Ishikawa (cell line): Measurements from ENCODE around the gene LIMCH1.

Source experiments
- CEBPB ChIP-seq: IDR thresholded peaks from 2 replicates; pipeline ENCODE4 v1.6.1; 2012
- CREB1 ChIP-seq: IDR thresholded peaks from 2 replicates; pipeline ENCODE4 v1.6.1; 2012; ENCODE audit warnings: low read depth
- EGR1 ChIP-seq: IDR thresholded peaks from 2 replicates; pipeline ENCODE4 v1.6.1; 2012
- EP300 ChIP-seq: IDR thresholded peaks from 2 replicates; pipeline ENCODE4 v1.6.1; 2012; ENCODE audit warnings: borderline replicate concordance
- FOXM1 ChIP-seq: IDR thresholded peaks from 2 replicates; pipeline ENCODE4 v1.6.1; 2012; ENCODE audit warnings: low read depth, borderline replicate concordance
- NFIC ChIP-seq: IDR thresholded peaks from 2 replicates; pipeline ENCODE4 v1.6.1; 2012
- RAD21 ChIP-seq: IDR thresholded peaks from 2 replicates; pipeline ENCODE4 v1.6.1; 2012; ENCODE audit warnings: low read depth
- TAF1 ChIP-seq: IDR thresholded peaks from 2 replicates; pipeline ENCODE4 v1.6.1; 2012; ENCODE audit warnings: low read depth, mild to moderate bottlenecking
- TCF12 ChIP-seq: IDR thresholded peaks from 2 replicates; pipeline ENCODE4 v1.6.1; 2012; ENCODE audit warnings: low read depth
- TEAD4 ChIP-seq: IDR thresholded peaks from 2 replicates; pipeline ENCODE4 v1.6.1; 2012
- YY1 ChIP-seq: IDR thresholded peaks from 2 replicates; pipeline ENCODE4 v1.6.1; 2012; ENCODE audit warnings: low read depth
- ZBTB7A ChIP-seq: IDR thresholded peaks from 2 replicates; pipeline ENCODE4 v1.6.1; 2012; ENCODE audit warnings: low read depth
- TF ChIP-seq, protein P1 (sequence below): IDR thresholded peaks from 2 replicates; pipeline ENCODE4 v1.6.1; 2012
- TF ChIP-seq, protein P2 (sequence below): IDR thresholded peaks from 2 replicates; pipeline ENCODE4 v1.6.1; 2012
- TF ChIP-seq, protein P3 (sequence below): IDR thresholded peaks from 2 replicates; pipeline ENCODE4 v1.6.1; 2012; ENCODE audit warnings: low read depth, mild to moderate bottlenecking

The LIMCH1 gene

DNA sequence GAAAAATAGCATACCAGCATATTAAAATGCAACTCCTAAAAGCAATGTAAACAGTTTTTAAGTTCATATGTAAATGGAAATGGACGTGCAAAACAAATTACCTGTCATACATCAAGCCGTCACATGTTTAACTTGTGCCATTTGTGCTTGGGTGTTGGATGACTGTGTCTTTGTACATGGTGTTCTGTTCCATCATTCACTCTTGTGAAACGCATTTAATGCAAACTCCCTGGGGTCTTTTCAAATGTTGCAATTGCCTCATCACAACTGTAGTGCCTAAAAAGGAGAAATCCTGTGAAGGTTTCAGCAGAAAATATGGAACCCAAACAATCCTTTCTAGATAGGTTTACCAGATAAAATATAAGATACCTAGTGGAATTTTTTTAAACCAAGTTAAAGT lies 158.2 kb downstream of the LIMCH1 start:
- no peak for TF ChIP-seq CEBPB
- TF ChIP-seq, protein P1, sequence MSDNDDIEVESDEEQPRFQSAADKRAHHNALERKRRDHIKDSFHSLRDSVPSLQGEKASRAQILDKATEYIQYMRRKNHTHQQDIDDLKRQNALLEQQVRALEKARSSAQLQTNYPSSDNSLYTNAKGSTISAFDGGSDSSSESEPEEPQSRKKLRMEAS: no peak
- TF ChIP-seq EP300: no peak
- no peak for TF ChIP-seq CREB1
- TF ChIP-seq YY1: no peak
- no peak for TF ChIP-seq TCF12
- TF ChIP-seq, protein P2, sequence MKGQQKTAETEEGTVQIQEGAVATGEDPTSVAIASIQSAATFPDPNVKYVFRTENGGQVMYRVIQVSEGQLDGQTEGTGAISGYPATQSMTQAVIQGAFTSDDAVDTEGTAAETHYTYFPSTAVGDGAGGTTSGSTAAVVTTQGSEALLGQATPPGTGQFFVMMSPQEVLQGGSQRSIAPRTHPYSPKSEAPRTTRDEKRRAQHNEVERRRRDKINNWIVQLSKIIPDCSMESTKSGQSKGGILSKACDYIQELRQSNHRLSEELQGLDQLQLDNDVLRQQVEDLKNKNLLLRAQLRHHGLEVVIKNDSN: no peak
- no peak for TF ChIP-seq RAD21
- TF ChIP-seq EGR1: no peak
- TF ChIP-seq, protein P3, sequence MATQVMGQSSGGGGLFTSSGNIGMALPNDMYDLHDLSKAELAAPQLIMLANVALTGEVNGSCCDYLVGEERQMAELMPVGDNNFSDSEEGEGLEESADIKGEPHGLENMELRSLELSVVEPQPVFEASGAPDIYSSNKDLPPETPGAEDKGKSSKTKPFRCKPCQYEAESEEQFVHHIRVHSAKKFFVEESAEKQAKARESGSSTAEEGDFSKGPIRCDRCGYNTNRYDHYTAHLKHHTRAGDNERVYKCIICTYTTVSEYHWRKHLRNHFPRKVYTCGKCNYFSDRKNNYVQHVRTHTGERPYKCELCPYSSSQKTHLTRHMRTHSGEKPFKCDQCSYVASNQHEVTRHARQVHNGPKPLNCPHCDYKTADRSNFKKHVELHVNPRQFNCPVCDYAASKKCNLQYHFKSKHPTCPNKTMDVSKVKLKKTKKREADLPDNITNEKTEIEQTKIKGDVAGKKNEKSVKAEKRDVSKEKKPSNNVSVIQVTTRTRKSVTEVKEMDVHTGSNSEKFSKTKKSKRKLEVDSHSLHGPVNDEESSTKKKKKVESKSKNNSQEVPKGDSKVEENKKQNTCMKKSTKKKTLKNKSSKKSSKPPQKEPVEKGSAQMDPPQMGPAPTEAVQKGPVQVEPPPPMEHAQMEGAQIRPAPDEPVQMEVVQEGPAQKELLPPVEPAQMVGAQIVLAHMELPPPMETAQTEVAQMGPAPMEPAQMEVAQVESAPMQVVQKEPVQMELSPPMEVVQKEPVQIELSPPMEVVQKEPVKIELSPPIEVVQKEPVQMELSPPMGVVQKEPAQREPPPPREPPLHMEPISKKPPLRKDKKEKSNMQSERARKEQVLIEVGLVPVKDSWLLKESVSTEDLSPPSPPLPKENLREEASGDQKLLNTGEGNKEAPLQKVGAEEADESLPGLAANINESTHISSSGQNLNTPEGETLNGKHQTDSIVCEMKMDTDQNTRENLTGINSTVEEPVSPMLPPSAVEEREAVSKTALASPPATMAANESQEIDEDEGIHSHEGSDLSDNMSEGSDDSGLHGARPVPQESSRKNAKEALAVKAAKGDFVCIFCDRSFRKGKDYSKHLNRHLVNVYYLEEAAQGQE: no peak

DNA sequence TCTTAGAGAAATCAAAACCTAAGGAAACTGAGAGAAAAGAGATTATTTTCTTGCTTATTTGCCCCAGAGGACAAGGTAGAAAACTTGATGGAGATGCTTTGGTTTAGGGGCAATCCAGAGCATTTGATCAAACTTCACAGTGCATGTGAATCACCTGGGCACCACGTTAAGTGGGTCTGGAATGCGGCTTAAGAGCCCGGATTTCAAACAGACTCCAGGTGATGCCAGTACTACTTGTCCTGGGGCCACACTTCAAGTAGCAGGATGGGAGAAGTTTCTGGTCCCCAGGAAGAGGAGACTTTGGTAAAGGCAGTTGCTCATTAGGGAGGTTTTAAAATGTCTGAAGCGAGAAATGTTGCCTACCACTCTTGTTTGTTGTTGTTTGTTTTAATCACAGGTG lies 158.8 kb downstream of the LIMCH1 start:
- TF ChIP-seq CREB1 (no peak), CEBPB (no peak), TCF12 (no peak), EP300 (no peak), FOXM1 (no peak), EGR1 (no peak), TAF1 (no peak), TEAD4 (no peak)
- TF ChIP-seq, protein P1: no peak
- TF ChIP-seq, protein P2: no peak
- TF ChIP-seq, protein P3: no peak

DNA sequence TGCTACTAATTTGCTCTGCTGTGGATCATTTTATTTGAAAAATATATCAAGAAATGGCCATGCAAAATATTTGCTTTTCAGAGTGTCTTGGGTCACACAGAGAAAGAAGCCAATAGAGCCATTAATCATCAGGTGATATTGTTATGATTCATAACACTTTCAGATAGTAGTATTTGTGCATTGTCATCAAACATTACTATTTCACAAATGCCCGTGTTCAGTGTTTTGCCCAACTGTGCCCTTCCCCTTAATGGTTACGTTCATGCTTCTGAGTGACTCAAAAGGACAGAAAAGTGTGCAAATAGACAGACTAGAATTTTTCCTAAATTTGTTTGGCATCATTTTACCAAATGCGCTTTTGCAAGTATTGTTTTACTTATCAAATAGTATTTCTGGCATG lies 164.0 kb downstream of the LIMCH1 start:
- TF ChIP-seq CEBPB (no peak), EGR1 (no peak), CREB1 (no peak), YY1 (no peak), TCF12 (no peak), NFIC (no peak), FOXM1 (no peak), ZBTB7A (no peak), RAD21 (no peak), TAF1 (no peak), TEAD4 (no peak), EP300 (no peak)
- TF ChIP-seq, protein P1: no peak
- TF ChIP-seq, protein P2: no peak
- TF ChIP-seq, protein P3: no peak

DNA sequence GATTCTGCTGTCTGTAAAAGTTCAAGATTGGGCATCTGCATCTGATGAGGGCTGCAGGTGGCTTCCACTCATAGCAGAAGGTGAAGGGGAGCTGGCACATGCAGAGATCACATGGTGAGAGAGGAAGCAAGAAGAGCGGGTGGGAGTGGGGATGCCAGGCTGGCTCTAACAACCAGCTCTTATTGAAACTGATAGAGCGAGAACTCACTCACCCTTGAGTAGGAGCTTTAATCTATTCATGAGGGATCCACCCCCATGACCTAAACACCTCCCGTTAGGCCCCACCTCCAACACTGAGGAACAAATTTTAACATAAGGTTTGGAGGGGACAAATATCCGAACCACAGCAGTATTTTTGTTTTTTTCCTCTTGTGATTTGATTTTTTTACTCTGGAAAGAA lies 164.8 kb downstream of the LIMCH1 start:
- TF ChIP-seq, protein P1: no peak
- TF ChIP-seq, protein P2: no peak
- TF ChIP-seq CEBPB: no peak
- TF ChIP-seq YY1: no peak
- TF ChIP-seq EGR1: no peak
- no peak for TF ChIP-seq NFIC
- no peak for TF ChIP-seq FOXM1
